ENCODE measurements around the gene VCL. TPM values are rescaled to one million over a fixed set of nuclear protein-coding genes. Genes with fewer than 3 reads are reported as not detected.

VCL gene
- total RNA-seq, 4 donors from 2014 or later, result 53.3 to 90.4 (median 63.1) TPM

- DNase-seq (ENCODE audit: low spot score in 2 of 2), result no peak
- no peak overlapping the region for H3K4me3 ChIP-seq (ENCODE audit: low read depth, poor library complexity, severe bottlenecking)
- no peak for TF ChIP-seq POLR2A (IDR thresholded peaks at IDR 0.05)
- TF ChIP-seq, protein P1, sequence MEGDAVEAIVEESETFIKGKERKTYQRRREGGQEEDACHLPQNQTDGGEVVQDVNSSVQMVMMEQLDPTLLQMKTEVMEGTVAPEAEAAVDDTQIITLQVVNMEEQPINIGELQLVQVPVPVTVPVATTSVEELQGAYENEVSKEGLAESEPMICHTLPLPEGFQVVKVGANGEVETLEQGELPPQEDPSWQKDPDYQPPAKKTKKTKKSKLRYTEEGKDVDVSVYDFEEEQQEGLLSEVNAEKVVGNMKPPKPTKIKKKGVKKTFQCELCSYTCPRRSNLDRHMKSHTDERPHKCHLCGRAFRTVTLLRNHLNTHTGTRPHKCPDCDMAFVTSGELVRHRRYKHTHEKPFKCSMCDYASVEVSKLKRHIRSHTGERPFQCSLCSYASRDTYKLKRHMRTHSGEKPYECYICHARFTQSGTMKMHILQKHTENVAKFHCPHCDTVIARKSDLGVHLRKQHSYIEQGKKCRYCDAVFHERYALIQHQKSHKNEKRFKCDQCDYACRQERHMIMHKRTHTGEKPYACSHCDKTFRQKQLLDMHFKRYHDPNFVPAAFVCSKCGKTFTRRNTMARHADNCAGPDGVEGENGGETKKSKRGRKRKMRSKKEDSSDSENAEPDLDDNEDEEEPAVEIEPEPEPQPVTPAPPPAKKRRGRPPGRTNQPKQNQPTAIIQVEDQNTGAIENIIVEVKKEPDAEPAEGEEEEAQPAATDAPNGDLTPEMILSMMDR (IDR thresholded peaks at IDR 0.05), result no peak
- WGBS, 2 donors, result 73 to 77% methylated on average over 4 of the region's 4 CpGs
- intact Hi-C loops (cut with DNase I; ENCODE audit: low total_unique reads), result no loop called here
Observed at GRCh38 chr10:73979809-73980433, 18.0 kb upstream of the VCL start.

DNA sequence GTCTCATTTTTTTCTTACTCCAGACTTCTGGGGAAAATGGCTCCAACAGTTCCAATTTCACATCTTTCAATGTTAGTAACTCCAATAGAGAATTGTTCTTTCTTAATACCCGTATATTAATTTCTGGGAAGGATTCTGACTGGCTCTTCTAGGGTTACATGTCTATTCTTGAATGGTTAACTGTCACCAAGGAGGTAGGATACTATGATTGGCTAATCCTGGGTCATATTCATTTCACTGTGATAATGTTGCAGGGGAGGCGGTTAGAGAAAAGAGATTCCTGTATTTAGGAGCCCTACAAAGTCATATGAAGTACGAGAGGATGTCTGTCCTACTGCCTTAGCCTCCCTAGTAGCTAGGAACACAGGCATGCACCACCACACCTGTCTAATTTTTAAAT is 16.1 kb upstream of the VCL start:
- intact Hi-C loops (cut with DNase I; ENCODE audit: low total_unique reads), result no loop called here
- WGBS, 2 donors, result 88 to 94% methylated on average over 3 of the region's 3 CpGs
- no peak for TF ChIP-seq POLR2A (IDR thresholded peaks at IDR 0.05)
- TF ChIP-seq, protein P1 (IDR thresholded peaks at IDR 0.05), result no peak
- DNase-seq (ENCODE audit: low spot score in 2 of 2), result no peak
- no peak overlapping the region for H3K4me3 ChIP-seq (ENCODE audit: low read depth, poor library complexity, severe bottlenecking)

DNA sequence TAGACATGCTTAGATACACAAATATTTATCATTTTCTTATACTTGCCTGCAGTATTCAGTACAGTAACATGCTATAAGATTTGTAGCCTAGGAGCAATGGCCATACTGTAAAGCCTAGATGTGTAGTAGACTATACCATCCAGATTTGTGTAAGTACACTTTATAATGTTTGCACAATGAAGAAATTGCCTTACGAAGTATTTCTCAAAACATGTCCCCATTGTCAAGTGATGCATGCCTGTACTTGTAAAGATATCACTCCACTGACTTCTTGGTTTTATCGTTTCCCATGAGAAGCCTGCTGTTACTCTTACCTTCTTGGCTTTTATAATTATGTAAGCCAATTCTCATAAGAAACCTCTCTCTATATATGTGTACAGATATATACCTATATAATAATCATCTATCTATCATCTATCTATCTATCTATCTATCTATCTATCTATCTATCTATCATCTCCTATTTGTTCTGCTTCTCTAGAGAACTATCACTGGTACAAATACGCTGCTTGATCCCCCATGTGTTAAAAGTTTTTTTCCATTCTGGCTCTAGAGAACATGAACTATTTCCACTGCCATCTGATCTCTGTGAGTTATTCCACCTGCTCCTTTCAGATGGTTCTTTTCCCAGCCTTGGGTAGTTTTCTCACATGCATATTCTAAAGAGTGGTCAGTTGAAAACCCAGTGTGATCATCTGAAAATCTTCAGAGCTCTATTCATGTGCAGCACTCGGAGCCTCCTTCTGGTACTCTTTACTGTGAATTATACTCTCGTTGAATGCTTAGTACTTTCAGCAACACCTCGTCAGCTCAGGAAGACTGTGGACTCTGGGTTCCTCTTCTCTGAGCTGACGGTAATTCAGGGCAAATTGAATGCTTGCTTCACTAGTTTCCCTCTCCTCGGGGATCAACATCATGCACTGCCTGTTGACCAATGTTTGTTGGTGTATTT is 14.5 kb upstream of the VCL start:
- intact Hi-C loops (cut with DNase I; ENCODE audit: low total_unique reads), result no loop called here
- TF ChIP-seq POLR2A (IDR thresholded peaks at IDR 0.05), result no peak
- TF ChIP-seq, protein P1 (IDR thresholded peaks at IDR 0.05), result no peak
- WGBS, 2 donors, result 66 to 69% methylated on average over 8 of the region's 8 CpGs
- H3K4me3 ChIP-seq (ENCODE audit: low read depth, poor library complexity, severe bottlenecking), result no peak overlapping the region
- no peak for DNase-seq (ENCODE audit: low spot score in 2 of 2)

DNA sequence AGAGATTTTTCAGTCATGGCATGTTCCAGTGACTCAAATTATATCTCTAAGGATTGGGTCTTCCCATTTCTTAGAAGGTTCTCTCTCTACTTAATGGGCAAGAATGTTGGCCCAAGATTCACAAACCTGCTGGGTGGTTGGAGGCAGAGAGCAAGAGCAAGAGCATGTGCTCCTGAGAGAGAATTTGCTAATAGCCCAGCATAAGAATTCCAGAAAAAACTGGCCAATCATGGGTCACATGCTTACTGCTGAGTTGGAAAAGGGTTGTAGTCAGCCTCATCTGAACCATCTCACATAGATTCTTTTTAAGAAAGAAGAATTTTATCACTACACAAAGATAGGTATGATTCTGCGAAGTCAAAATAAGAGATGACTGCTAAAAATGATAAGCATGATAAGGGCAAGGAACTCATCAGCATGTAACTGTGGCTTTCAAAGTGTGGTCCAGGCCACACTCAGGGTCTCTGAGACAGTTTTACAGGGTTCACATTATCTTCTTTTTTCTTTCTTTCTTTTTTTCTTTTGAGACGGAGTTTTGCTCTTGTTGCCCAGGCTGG is 8.2 kb upstream of the VCL start:
- H3K4me3 ChIP-seq (ENCODE audit: low read depth, poor library complexity, severe bottlenecking), result no peak overlapping the region
- WGBS, 2 donors, result 89 to 97% methylated on average over 2 of the region's 2 CpGs
- TF ChIP-seq, protein P1 (IDR thresholded peaks at IDR 0.05), result no peak
- no peak for TF ChIP-seq POLR2A (IDR thresholded peaks at IDR 0.05)
- no peak for DNase-seq (ENCODE audit: low spot score in 2 of 2)
- intact Hi-C loops (cut with DNase I; ENCODE audit: low total_unique reads), result no loop called here

- intact Hi-C loops (cut with DNase I; ENCODE audit: low total_unique reads), result no loop called here
- DNase-seq (ENCODE audit: low spot score in 2 of 2), result no peak
- H3K4me3 ChIP-seq (ENCODE audit: low read depth, poor library complexity, severe bottlenecking), result no peak overlapping the region
- TF ChIP-seq, protein P1 (IDR thresholded peaks at IDR 0.05), result no peak
- TF ChIP-seq POLR2A (IDR thresholded peaks at IDR 0.05), result no peak
- WGBS, 2 donors, result 95 to 97% methylated on average over 3 of the region's 3 CpGs
Observed at GRCh38 chr10:73991203-73991883, 6.6 kb upstream of the VCL start.
